ENCODE results near the gene PLAAT5. TPM values are rescaled to one million over a fixed set of nuclear protein-coding genes. Genes with fewer than 3 reads are reported as not detected.
A peak's percentile ranks its signal among the peaks of the same experiment; 100 is the strongest.

Gene PLAAT5
- polyA plus RNA-seq, 1 experiment = not detected

GRCh38 chr11:63485777-63486176 lies 5.2 kb downstream of the PLAAT5 start:
- POLR2A ChIA-PET = no interaction called here
- Histone ChIP-seq H3K4me3 (ENCODE audit: low read depth, low read length) (no peak overlapping the region), H3K36me3 (ENCODE audit: control insufficient read depth, insufficient read depth, low read length) (no peaks in the 10 kb centered on the region), H3K27me3 (ENCODE audit: control insufficient read depth, insufficient read depth, low read length) (peaks cover 9% of the 10 kb centered on the region)
- CTCF ChIA-PET = no interaction called here
- no peak for DNase-seq (ENCODE audit: low read depth)
- no peak for TF ChIP-seq CTCF (IDR thresholded peaks at IDR 0.05; ENCODE audit: insufficient read depth, low read depth, low read length)

GRCh38 chr11:63480039-63480438 lies 10.9 kb downstream of the PLAAT5 start:
- Histone ChIP-seq H3K36me3 (ENCODE audit: control insufficient read depth, insufficient read depth, low read length) (no peaks in the 10 kb centered on the region), H3K27me3 (ENCODE audit: control insufficient read depth, insufficient read depth, low read length) (0 out of 2 replicates have a peak, but pooled peaks cover 2% of the 10 kb centered on the region), H3K4me3 (ENCODE audit: low read depth, low read length) (no peak overlapping the region)
- ChIA-PET CTCF (interaction anchor here (0.6 to 4.2 kb wide), 16 partner anchors 10 to 466 kb away, joined by 3 to 61 read pairs (median 4); partner anchors contain the start of genes LGALS12 and PLAAT5), POLR2A (no interaction called here)
- no peak for TF ChIP-seq CTCF (IDR thresholded peaks at IDR 0.05; ENCODE audit: insufficient read depth, low read depth, low read length)
- DNase-seq (ENCODE audit: low read depth) = no peak

DNA sequence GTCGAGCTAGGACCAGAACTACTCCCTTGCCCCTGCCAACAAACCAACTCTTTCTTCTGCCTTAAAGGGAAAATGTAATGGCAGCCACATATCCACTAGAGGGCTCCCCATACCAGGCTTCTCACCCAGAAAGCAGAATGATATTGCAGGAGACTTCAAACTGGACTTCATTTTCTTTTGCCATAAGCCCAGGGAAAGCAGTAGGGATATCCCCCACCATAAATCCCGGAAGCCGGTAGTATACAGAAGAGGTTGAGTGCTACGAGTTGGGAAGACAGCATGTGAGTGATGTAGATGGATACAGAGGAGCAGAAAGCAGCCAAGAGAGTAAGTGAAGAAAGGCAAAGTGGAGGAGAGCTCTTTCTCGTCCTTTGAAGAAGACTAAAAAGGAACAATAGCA lies 12.1 kb downstream of the PLAAT5 start:
- peak; percentile 14 for DNase-seq (ENCODE audit: low read depth)
- H3K36me3 ChIP-seq (ENCODE audit: control insufficient read depth, insufficient read depth, low read length) = no peaks in the 10 kb centered on the region
- CTCF ChIA-PET = interaction anchor here (0.6 to 4.2 kb wide), 30 partner anchors 8 to 671 kb away, joined by 3 to 61 read pairs (median 4); partner anchors contain the start of genes LGALS12, PLAAT5 and ZFTA
- TF ChIP-seq CTCF (IDR thresholded peaks at IDR 0.05; ENCODE audit: insufficient read depth, low read depth, low read length) = peak; percentile 88
- H3K4me3 ChIP-seq (ENCODE audit: low read depth, low read length) = no peak overlapping the region
- POLR2A ChIA-PET = interaction anchor here (0.6 kb wide), 1 partner anchor 234 kb away, joined by 3 read pairs; no protein-coding TSS in a partner anchor
- 0 out of 2 replicates have a peak, but pooled peaks cover 2% of the 10 kb centered on the region for H3K27me3 ChIP-seq (ENCODE audit: control insufficient read depth, insufficient read depth, low read length)

GRCh38 chr11:63476618-63477017 lies 14.3 kb downstream of the PLAAT5 start:
- no peak for TF ChIP-seq CTCF (IDR thresholded peaks at IDR 0.05; ENCODE audit: insufficient read depth, low read depth, low read length)
- Histone ChIP-seq H3K36me3 (ENCODE audit: control insufficient read depth, insufficient read depth, low read length) (no peaks in the 10 kb centered on the region), H3K4me3 (ENCODE audit: low read depth, low read length) (no peak overlapping the region), H3K27me3 (ENCODE audit: control insufficient read depth, insufficient read depth, low read length) (0 out of 2 replicates have a peak, but pooled peaks cover 2% of the 10 kb centered on the region)
- CTCF ChIA-PET = no interaction called here
- DNase-seq (ENCODE audit: low read depth) = no peak
- POLR2A ChIA-PET = no interaction called here

GRCh38 chr11:63472372-63472771 lies 18.6 kb downstream of the PLAAT5 start:
- TF ChIP-seq CTCF (IDR thresholded peaks at IDR 0.05; ENCODE audit: insufficient read depth, low read depth, low read length) = no peak
- H3K4me3 ChIP-seq (ENCODE audit: low read depth, low read length) = no peak overlapping the region
- POLR2A ChIA-PET = no interaction called here
- CTCF ChIA-PET = no interaction called here
- H3K27me3 ChIP-seq (ENCODE audit: control insufficient read depth, insufficient read depth, low read length) = no peaks in the 10 kb centered on the region
- DNase-seq (ENCODE audit: low read depth) = no peak
- H3K36me3 ChIP-seq (ENCODE audit: control insufficient read depth, insufficient read depth, low read length) = no peaks in the 10 kb centered on the region

All from BJ (cell line).